Measurements from ENCODE around the gene KLHL15. TPM values are rescaled to one million over a fixed set of nuclear protein-coding genes. Genes with fewer than 3 reads are reported as not detected.

KLHL15 gene
- total and polyA plus RNA-seq, 7 donors, result 2.1 to 10.2 (median 5.0) TPM

- Histone ChIP-seq H3K4me1 (no peaks in the 10 kb centered on the region), H3K27me3 (ENCODE audit: insufficient read depth in 3 of 3, low read length in 2 of 3) (peaks cover 0 to 4% (median 0%) of the 10 kb centered on the region in 3 donors), H3K36me3 (ENCODE audit: insufficient read depth in 1 of 2, low read depth in 1 of 2) (no peaks in the 10 kb centered on the region), H3K27ac (no peak overlapping the region), H3K4me3 (no peak overlapping the region), H3K9me3 (no peaks in the 10 kb centered on the region)
- intact Hi-C loops (cut with DNase I), result no loop called here
- TF ChIP-seq, protein P1, sequence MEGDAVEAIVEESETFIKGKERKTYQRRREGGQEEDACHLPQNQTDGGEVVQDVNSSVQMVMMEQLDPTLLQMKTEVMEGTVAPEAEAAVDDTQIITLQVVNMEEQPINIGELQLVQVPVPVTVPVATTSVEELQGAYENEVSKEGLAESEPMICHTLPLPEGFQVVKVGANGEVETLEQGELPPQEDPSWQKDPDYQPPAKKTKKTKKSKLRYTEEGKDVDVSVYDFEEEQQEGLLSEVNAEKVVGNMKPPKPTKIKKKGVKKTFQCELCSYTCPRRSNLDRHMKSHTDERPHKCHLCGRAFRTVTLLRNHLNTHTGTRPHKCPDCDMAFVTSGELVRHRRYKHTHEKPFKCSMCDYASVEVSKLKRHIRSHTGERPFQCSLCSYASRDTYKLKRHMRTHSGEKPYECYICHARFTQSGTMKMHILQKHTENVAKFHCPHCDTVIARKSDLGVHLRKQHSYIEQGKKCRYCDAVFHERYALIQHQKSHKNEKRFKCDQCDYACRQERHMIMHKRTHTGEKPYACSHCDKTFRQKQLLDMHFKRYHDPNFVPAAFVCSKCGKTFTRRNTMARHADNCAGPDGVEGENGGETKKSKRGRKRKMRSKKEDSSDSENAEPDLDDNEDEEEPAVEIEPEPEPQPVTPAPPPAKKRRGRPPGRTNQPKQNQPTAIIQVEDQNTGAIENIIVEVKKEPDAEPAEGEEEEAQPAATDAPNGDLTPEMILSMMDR (IDR thresholded peaks at IDR 0.05), result no peak
- WGBS, 3 donors, result 44 to 49% (median 46%) methylated on average over 9 of the region's 9 CpGs
- ATAC-seq (no peak), DNase-seq (no peak)
These were observed 73.7 kb downstream of the KLHL15 start for GRCh38 chrX:23952984-23953907.

DNA sequence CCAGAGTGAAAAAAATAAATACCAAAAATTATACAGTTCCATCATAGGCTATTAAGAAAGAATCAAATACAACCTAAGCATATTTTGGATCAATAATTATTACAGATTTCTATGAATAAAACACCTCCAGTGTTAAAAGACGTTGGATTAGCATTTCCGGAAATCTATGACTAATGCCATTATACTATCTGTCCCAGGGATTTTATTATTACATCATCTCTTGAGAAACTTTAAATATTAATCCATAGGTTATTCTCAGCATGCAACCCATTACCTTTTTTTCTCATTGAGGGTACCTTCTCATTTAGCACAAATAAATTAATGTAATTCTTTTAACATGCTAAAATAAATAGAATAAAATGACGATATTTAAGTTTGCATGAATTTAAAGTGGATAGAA lies 74.6 kb downstream of the KLHL15 start:
- TF ChIP-seq, protein P1 (IDR thresholded peaks at IDR 0.05), result no peak
- peaks cover 0 to 4% (median 0%) of the 10 kb centered on the region in 3 donors for H3K27me3 ChIP-seq (ENCODE audit: insufficient read depth in 3 of 3, low read length in 2 of 3)
- ATAC-seq (no peak), DNase-seq (no peak)
- H3K9me3 ChIP-seq, result no peaks in the 10 kb centered on the region
- H3K27ac ChIP-seq, result no peak overlapping the region
- no peaks in the 10 kb centered on the region for H3K36me3 ChIP-seq (ENCODE audit: insufficient read depth in 1 of 2, low read depth in 1 of 2)
- no peaks in the 10 kb centered on the region for H3K4me1 ChIP-seq
- no peak overlapping the region for H3K4me3 ChIP-seq
- 59 to 81% (median 62%) methylated on average over 3 of the region's 3 CpGs for WGBS, 3 donors
- intact Hi-C loops (cut with DNase I), result no loop called here

- TF ChIP-seq, protein P1 (IDR thresholded peaks at IDR 0.05), result no peak
- no peak for ATAC-seq
- 71 to 88% (median 80%) methylated on average over 1 of the region's 1 CpG for WGBS, 3 donors
These were observed 81.8 kb downstream of the KLHL15 start for GRCh38 chrX:23945206-23945605.

GRCh38 chrX:23944234-23944633 lies 82.8 kb downstream of the KLHL15 start:
- no peak overlapping the region for H3K4me3 ChIP-seq
- no peak overlapping the region for H3K27ac ChIP-seq
- DNase-seq (no peak), ATAC-seq (no peak)
- intact Hi-C loops (cut with DNase I), result no loop called here
- no peaks in the 10 kb centered on the region for H3K9me3 ChIP-seq
- no peaks in the 10 kb centered on the region for H3K4me1 ChIP-seq
- H3K36me3 ChIP-seq (ENCODE audit: insufficient read depth in 1 of 2, low read depth in 1 of 2), result no peaks in the 10 kb centered on the region
- 42 to 60% (median 50%) methylated on average over 1 of the region's 1 CpG for WGBS, 3 donors
- TF ChIP-seq, protein P1 (IDR thresholded peaks at IDR 0.05), result no peak
- H3K27me3 ChIP-seq (ENCODE audit: insufficient read depth in 3 of 3, low read length in 2 of 3), result peaks cover 0 to 16% (median 0%) of the 10 kb centered on the region in 3 donors

More at GRCh38 chrX:23945206-23945605, 81.8 kb downstream of the KLHL15 start:
- H3K9me3 ChIP-seq, result no peaks in the 10 kb centered on the region
- no peak for DNase-seq
- H3K4me3 ChIP-seq, result no peak overlapping the region
- H3K36me3 ChIP-seq (ENCODE audit: insufficient read depth in 1 of 2, low read depth in 1 of 2), result no peaks in the 10 kb centered on the region
- peaks cover 0 to 16% (median 0%) of the 10 kb centered on the region in 3 donors for H3K27me3 ChIP-seq (ENCODE audit: insufficient read depth in 3 of 3, low read length in 2 of 3)
- intact Hi-C loops (cut with DNase I), result no loop called here
- no peaks in the 10 kb centered on the region for H3K4me1 ChIP-seq
- H3K27ac ChIP-seq, result no peak overlapping the region

All from psoas muscle (tissue), 8 donors.